Neuronal stem cell (in vitro differentiated cells): ENCODE data around the gene VANGL1.
A peak's percentile ranks its signal among the peaks of the same experiment; 100 is the strongest.
"Not testable (repeated sequence)": the region's sequence is repeated elsewhere in the genome, so short reads cannot be mapped to it uniquely, and the experiment has no call there.

Experiments used
- DNase-seq: peaks from one replicate; pipeline ENCODE4 v3.0.0-alpha.2; 2013; ENCODE audit warnings: low spot score
- H2AFZ ChIP-seq: one replicate; pipeline ENCODE4 v1.6.1; 2013; ENCODE audit warnings: mild to moderate bottlenecking, low read length, inconsistent platforms
- H2AK5ac ChIP-seq: 2 replicates; pipeline ENCODE4 v1.6.1; 2013; ENCODE audit warnings: low read depth, mild to moderate bottlenecking, inconsistent platforms, low read length, moderate library complexity, mixed read lengths
- H2BK120ac ChIP-seq: 2 replicates; pipeline ENCODE4 v1.6.1; 2013; ENCODE audit warnings: low read depth, mild to moderate bottlenecking, inconsistent platforms, low read length, moderate library complexity, mixed read lengths
- H2BK12ac ChIP-seq: one replicate; pipeline ENCODE4 v1.6.1; 2013; ENCODE audit warnings: low read length, inconsistent platforms
- H2BK15ac ChIP-seq: 2 replicates; pipeline ENCODE4 v1.6.1; 2013; ENCODE audit warnings: mild to moderate bottlenecking, low read length, inconsistent platforms, mixed read lengths
- H2BK5ac ChIP-seq: one replicate; pipeline ENCODE4 v1.6.1; 2013; ENCODE audit warnings: inconsistent platforms, mild to moderate bottlenecking, low read length, moderate library complexity
- H3K14ac ChIP-seq: one replicate; pipeline ENCODE4 v1.6.1; 2013; ENCODE audit warnings: low read length, inconsistent platforms
- H3K18ac ChIP-seq: 2 replicates; pipeline ENCODE4 v1.6.1; 2013; ENCODE audit warnings: low read length, inconsistent platforms
- H3K23ac ChIP-seq: 2 replicates; pipeline ENCODE4 v1.6.1; 2013; ENCODE audit warnings: low read depth, mild to moderate bottlenecking, mixed read lengths, low read length, inconsistent platforms; ENCODE audit not compliant: poor library complexity
- H3K27ac ChIP-seq: replicated peaks from 3 replicates; pipeline ENCODE4 v1.5.1; 2013; ENCODE audit warnings: low read length, inconsistent platforms
- H3K27me3 ChIP-seq, 3 experiments: 2 replicates each; pipeline ENCODE4 v1.6.1; 2013; ENCODE audit warnings: low read length in 3 of 3, mild to moderate bottlenecking in 2 of 3, inconsistent platforms in 1 of 3, low read depth in 1 of 3, mixed read lengths in 1 of 3, moderate library complexity in 1 of 3; ENCODE audit not compliant: control insufficient read depth in 3 of 3, insufficient read depth in 3 of 3
- H3K36me3 ChIP-seq, 2 donors: replicated peaks in 1 of 2; 2 replicates each; pipeline ENCODE4 v1.6.1; 2013; ENCODE audit warnings: low read length in 2 of 2; ENCODE audit not compliant: control insufficient read depth in 2 of 2, insufficient read depth in 2 of 2
- H3K4ac ChIP-seq: 2 replicates; pipeline ENCODE4 v1.6.1; 2013; ENCODE audit warnings: inconsistent platforms, mild to moderate bottlenecking, low read length, moderate library complexity
- H3K4me1 ChIP-seq, 2 donors: 1 replicate in 1 of 2; 2 replicates in 1 of 2; pipeline ENCODE4 v1.6.1; 2013; ENCODE audit warnings: low read length in 2 of 2, low read depth in 1 of 2; ENCODE audit not compliant: control insufficient read depth in 2 of 2, insufficient read depth in 1 of 2
- H3K4me2 ChIP-seq: one replicate; pipeline ENCODE4 v1.6.1; 2013; ENCODE audit warnings: mild to moderate bottlenecking, low read length, inconsistent platforms; ENCODE audit not compliant: insufficient read depth, poor library complexity, severe bottlenecking
- H3K4me3 ChIP-seq, 2 donors: 2 replicates each; pipeline ENCODE4 v1.5.1; 2013; ENCODE audit warnings: low read length in 2 of 2, mild to moderate bottlenecking in 2 of 2, inconsistent platforms in 1 of 2, moderate library complexity in 1 of 2
- H3K79me1 ChIP-seq: one replicate; pipeline ENCODE4 v1.6.1; 2013; ENCODE audit warnings: low read depth, mild to moderate bottlenecking, inconsistent platforms, low read length, moderate library complexity
- H3K9ac ChIP-seq: one replicate; pipeline ENCODE4 v1.6.1; 2013; ENCODE audit warnings: mild to moderate bottlenecking, low read depth, low read length, inconsistent platforms; ENCODE audit not compliant: poor library complexity
- H3K9me3 ChIP-seq, 2 donors: replicated peaks in 1 of 2; 2 replicates each; pipeline versions ENCODE3 to v1.6.1; 2013; ENCODE audit warnings: low read length in 2 of 2, mild to moderate bottlenecking in 2 of 2, inconsistent platforms in 1 of 2, low read depth in 1 of 2, mixed read lengths in 1 of 2, moderate library complexity in 1 of 2; ENCODE audit not compliant: control insufficient read depth in 2 of 2, insufficient read depth in 1 of 2
- H4K8ac ChIP-seq: one replicate; pipeline ENCODE4 v1.6.1; 2013; ENCODE audit warnings: low read depth, mild to moderate bottlenecking, inconsistent platforms, low read length, moderate library complexity
- H4K91ac ChIP-seq: one replicate; pipeline ENCODE4 v1.6.1; 2013; ENCODE audit warnings: low read length, low read depth, mild to moderate bottlenecking, inconsistent platforms; ENCODE audit not compliant: poor library complexity
- WGBS, 2 donors: extraction: QIAGEN DNeasy Blood & Tissue Kit; methylation state at CpG; one replicate each; pipeline ENCODE4 v1.1.7; 2013; ENCODE audit warnings: missing lambda C conversion rate in 2 of 2, mixed read lengths in 1 of 2; ENCODE audit not compliant: insufficient read length in 2 of 2, insufficient replicate concordance in 1 of 2; ENCODE audit errors: extremely low coverage in 2 of 2; 5-methylcytosine and 5-hydroxymethylcytosine counted together

Gene VANGL1

GRCh38 chr1:115637247-115637646 is 4.5 kb upstream of the VANGL1 start:
- H2BK120ac ChIP-seq, H3K14ac ChIP-seq, H3K18ac ChIP-seq, H3K36me3 ChIP-seq, H4K91ac ChIP-seq, H3K27ac ChIP-seq, DNase-seq, H2AFZ ChIP-seq, H3K9ac ChIP-seq, H3K4me3 ChIP-seq, H4K8ac ChIP-seq, H3K23ac ChIP-seq, H3K4me1 ChIP-seq, H2BK12ac ChIP-seq, H2AK5ac ChIP-seq, H2BK15ac ChIP-seq, H3K4ac ChIP-seq, H3K27me3 ChIP-seq, H3K4me2 ChIP-seq, H2BK5ac ChIP-seq, H3K79me1 ChIP-seq: not testable (repeated sequence)
- WGBS, 2 donors: no CpG with 5 or more reads among the region's 1 CpG
- peaks cover 8 to 12% of the 10 kb centered on the region in 2 donors for H3K9me3 ChIP-seq

DNA sequence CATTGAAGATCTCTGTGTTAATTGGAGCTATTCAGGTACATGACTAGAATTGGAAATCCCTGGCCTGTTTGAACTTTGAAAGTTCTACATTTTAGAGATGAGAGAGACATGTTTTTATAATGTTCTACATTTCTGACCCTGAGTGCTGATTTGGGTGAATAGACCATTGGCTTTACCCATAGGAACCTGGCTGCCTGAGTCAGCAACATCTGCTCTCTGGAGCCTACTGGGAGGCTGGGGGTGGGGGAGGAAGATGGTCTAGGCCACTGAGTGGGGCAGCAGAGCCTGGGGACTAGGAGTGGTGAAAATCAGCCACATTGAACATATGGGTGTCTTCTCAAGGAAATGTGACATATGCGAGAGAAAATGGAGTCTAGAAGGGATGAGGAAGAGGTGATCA is 1.4 kb upstream of the VANGL1 start:
- no peak overlapping the region for H2AFZ ChIP-seq
- no peak overlapping the region for H3K9ac ChIP-seq
- H3K27me3 ChIP-seq: peaks cover 0 to 6% (median 3%) of the 10 kb centered on the region in 3 experiments
- no peaks in the 10 kb centered on the region for H3K79me1 ChIP-seq
- no peak overlapping the region for H3K23ac ChIP-seq
- no peak overlapping the region for H2BK12ac ChIP-seq
- no peak overlapping the region for H3K4me3 ChIP-seq
- no peaks in the 10 kb centered on the region for H3K36me3 ChIP-seq
- H3K27ac ChIP-seq: no peak overlapping the region
- no CpG with 5 or more reads among the region's 1 CpG for WGBS, 2 donors
- H2BK120ac ChIP-seq: no peak overlapping the region
- peaks cover 0 to 3% of the 10 kb centered on the region in 2 donors for H3K4me1 ChIP-seq
- no peak overlapping the region for H3K14ac ChIP-seq
- H3K4me2 ChIP-seq: no peak overlapping the region
- H2BK15ac ChIP-seq: no peak overlapping the region
- H3K18ac ChIP-seq: no peak overlapping the region
- H2BK5ac ChIP-seq: no peak overlapping the region
- no peak for DNase-seq
- H4K91ac ChIP-seq: no peak overlapping the region
- peaks cover 8 to 12% of the 10 kb centered on the region in 2 donors for H3K9me3 ChIP-seq
- no peak overlapping the region for H3K4ac ChIP-seq
- H2AK5ac ChIP-seq: no peak overlapping the region
- H4K8ac ChIP-seq: no peak overlapping the region

GRCh38 chr1:115642168-115643072 is 650 bp downstream of the VANGL1 start:
- DNase-seq: peak; percentile 20
- Histone ChIP-seq H3K18ac (peak overlapping the region; percentile 93), H4K91ac (no peak overlapping the region), H2BK15ac (no peak overlapping the region), H3K4me3 (peak overlapping the region; percentile 75 to 90), H3K4ac (no peak overlapping the region), H3K27me3 (peaks cover 0 to 6% (median 3%) of the 10 kb centered on the region in 3 experiments), H2BK12ac (no peak overlapping the region), H2AK5ac (no peak overlapping the region), H2BK120ac (no peak overlapping the region), H2AFZ (peak overlapping the region; percentile 98), H3K4me2 (peak overlapping the region; percentile 89), H3K79me1 (no peaks in the 10 kb centered on the region), H3K14ac (no peak overlapping the region), H2BK5ac (no peak overlapping the region), H3K27ac (no peak overlapping the region), H3K9ac (peak overlapping the region; percentile 78), H3K23ac (peak overlapping the region; percentile 80), H4K8ac (no peak overlapping the region), H3K4me1 (peaks cover 0 to 3% of the 10 kb centered on the region in 2 donors), H3K36me3 (no peaks in the 10 kb centered on the region), H3K9me3 (peaks cover 8 to 12% of the 10 kb centered on the region in 2 donors)
- no CpG with 5 or more reads among the region's 78 CpGs for WGBS, 2 donors

DNA sequence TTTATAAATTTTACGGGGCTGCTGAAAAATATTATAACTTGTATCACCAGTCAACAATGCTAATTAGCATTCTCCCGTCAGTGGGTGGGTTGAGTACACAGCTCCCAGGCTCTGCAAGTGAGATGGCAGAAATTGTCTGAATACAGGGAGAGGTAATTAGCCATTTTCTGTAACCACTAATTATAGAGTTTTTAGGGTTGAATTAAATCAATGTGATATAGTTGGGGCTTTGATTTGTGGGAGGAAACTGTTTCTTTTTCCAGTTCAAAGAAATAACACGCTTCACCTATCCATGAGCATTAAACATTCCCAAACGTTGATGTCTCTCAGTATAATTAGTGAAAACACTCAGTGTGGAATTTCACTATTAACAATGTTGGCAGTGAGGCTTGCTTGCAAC is 1.5 kb downstream of the VANGL1 start:
- Histone ChIP-seq H3K36me3 (no peaks in the 10 kb centered on the region), H3K9ac (no peak overlapping the region), H3K4me3 (peak overlapping the region in 1 of 2 donors; percentile 75), H2AK5ac (no peak overlapping the region), H3K27ac (no peak overlapping the region), H3K4me1 (peaks cover 0 to 3% of the 10 kb centered on the region in 2 donors), H2BK5ac (no peak overlapping the region), H2BK12ac (no peak overlapping the region), H3K4ac (no peak overlapping the region), H3K4me2 (no peak overlapping the region), H3K23ac (no peak overlapping the region), H3K18ac (no peak overlapping the region), H2AFZ (peak overlapping the region; percentile 98), H3K27me3 (peaks cover 0 to 6% (median 3%) of the 10 kb centered on the region in 3 experiments), H3K79me1 (no peaks in the 10 kb centered on the region), H3K14ac (no peak overlapping the region), H4K8ac (no peak overlapping the region), H4K91ac (no peak overlapping the region), H3K9me3 (peaks cover 8 to 12% of the 10 kb centered on the region in 2 donors), H2BK120ac (no peak overlapping the region), H2BK15ac (no peak overlapping the region)
- DNase-seq: no peak
- WGBS, 2 donors: no CpG with 5 or more reads among the region's 4 CpGs
